Measurements from ENCODE around the gene TFB1M. TPM values are rescaled to one million over a fixed set of nuclear protein-coding genes. Genes with fewer than 3 reads are reported as not detected.

The TFB1M gene
- total and polyA plus RNA-seq, 2 donors (not counting 3 experiments of a cell fraction or from before 2014, with no cell fraction given): 12.9 to 35.5 TPM

DNA sequence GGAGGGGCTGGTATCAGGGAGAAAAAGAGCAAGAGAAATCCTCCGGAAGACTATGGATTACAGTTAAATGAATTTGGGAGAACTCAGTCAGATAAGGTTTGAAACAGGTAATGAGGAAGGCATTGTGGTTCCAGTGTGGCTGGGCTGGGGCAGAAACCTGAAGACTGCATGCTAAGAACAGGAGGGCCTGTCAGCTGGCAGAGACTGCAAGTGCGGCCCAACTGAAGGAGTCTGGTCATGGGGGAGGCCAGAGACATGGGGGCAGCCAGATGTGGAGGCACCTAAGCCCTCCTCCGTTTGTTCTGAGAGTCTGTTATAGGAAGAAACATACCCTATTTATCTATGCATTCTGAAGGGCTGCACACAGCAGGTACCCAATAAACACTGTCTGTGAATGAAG lies 16.6 kb downstream of the TFB1M start:
- BruUV-seq (replicated peaks): no TSS peak
- Histone ChIP-seq H3K36me3 (ENCODE audit: control insufficient read depth in 2 of 2, extremely low read depth in 1 of 2, insufficient read depth in 2 of 2, low read length in 2 of 2) (peaks cover 2 to 6% of the 10 kb centered on the region in 2 experiments), H3K4me3 (replicated peaks in 1 of 3; ENCODE audit: insufficient read depth in 1 of 3, low read depth in 1 of 3, low read length in 3 of 3) (no peak overlapping the region), H3K9me1 (replicated peaks; ENCODE audit: control insufficient read depth, extremely low read depth, insufficient read depth, low read length) (no peaks in the 10 kb centered on the region), H3K79me2 (ENCODE audit: control insufficient read depth, insufficient read depth, low read length) (peaks cover 2% of the 10 kb centered on the region), H3K9ac (replicated peaks; ENCODE audit: extremely low read depth, insufficient read depth, low read length) (no peak overlapping the region), H3K27me3 (ENCODE audit: control insufficient read depth in 2 of 2, insufficient read depth in 2 of 2, low read length in 2 of 2) (no peaks in the 10 kb centered on the region), H2AFZ (ENCODE audit: low read depth, low read length) (no peak overlapping the region), H4K20me1 (replicated peaks; ENCODE audit: control insufficient read depth, extremely low read depth, insufficient read depth, low read length) (no peaks in the 10 kb centered on the region), H3K9me3 (replicated peaks; ENCODE audit: control insufficient read depth, insufficient read depth, low read length) (no peaks in the 10 kb centered on the region), H3K27ac (ENCODE audit: insufficient read depth, low read depth, low read length) (no peak overlapping the region), H3K4me2 (ENCODE audit: insufficient read depth, low read length) (no peak overlapping the region), H3K4me1 (ENCODE audit: control insufficient read depth, extremely low read depth, insufficient read depth, low read length) (no peaks in the 10 kb centered on the region)
- POLR2A ChIA-PET: no interaction called here
- intact Hi-C loops (cut with micrococcal nuclease) (no loop called here), dilution Hi-C loops (cut with MboI; ENCODE audit: extremely low pct_ligation_motif_present, low sequenced_read_pairs) (no loop called here)
- no peak for DNase-seq (ENCODE audit: low read depth, low spot score)
- no peak for FAIRE-seq
- TF ChIP-seq POLR2A (IDR thresholded peaks at IDR 0.05; ENCODE audit: low read depth, low read length) (no peak), JUN (IDR thresholded peaks at IDR 0.05; ENCODE audit: borderline replicate concordance, insufficient read depth, insufficient read length, low read depth) (no peak), POLR2AphosphoS5 (IDR thresholded peaks at IDR 0.05; ENCODE audit: insufficient read depth, low read depth, low read length) (no peak), EZH2 (IDR thresholded peaks at IDR 0.05; ENCODE audit: borderline replicate concordance, low read depth, low read length, severe bottlenecking) (no peak), FOS (IDR thresholded peaks at IDR 0.05; ENCODE audit: borderline replicate concordance, insufficient read depth, low read length) (no peak), MYC (IDR thresholded peaks at IDR 0.05; ENCODE audit: low read depth, low read length) (no peak), GATA2 (IDR thresholded peaks at IDR 0.05; ENCODE audit: insufficient read depth, insufficient read length, low read depth, low read length) (no peak)
- TF ChIP-seq, protein P1, sequence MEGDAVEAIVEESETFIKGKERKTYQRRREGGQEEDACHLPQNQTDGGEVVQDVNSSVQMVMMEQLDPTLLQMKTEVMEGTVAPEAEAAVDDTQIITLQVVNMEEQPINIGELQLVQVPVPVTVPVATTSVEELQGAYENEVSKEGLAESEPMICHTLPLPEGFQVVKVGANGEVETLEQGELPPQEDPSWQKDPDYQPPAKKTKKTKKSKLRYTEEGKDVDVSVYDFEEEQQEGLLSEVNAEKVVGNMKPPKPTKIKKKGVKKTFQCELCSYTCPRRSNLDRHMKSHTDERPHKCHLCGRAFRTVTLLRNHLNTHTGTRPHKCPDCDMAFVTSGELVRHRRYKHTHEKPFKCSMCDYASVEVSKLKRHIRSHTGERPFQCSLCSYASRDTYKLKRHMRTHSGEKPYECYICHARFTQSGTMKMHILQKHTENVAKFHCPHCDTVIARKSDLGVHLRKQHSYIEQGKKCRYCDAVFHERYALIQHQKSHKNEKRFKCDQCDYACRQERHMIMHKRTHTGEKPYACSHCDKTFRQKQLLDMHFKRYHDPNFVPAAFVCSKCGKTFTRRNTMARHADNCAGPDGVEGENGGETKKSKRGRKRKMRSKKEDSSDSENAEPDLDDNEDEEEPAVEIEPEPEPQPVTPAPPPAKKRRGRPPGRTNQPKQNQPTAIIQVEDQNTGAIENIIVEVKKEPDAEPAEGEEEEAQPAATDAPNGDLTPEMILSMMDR (IDR thresholded peaks at IDR 0.05; ENCODE audit: extremely low read depth in 1 of 2, insufficient read depth in 1 of 2, low read depth in 1 of 2, low read length in 2 of 2): no peak
- TF ChIP-seq, protein P2, sequence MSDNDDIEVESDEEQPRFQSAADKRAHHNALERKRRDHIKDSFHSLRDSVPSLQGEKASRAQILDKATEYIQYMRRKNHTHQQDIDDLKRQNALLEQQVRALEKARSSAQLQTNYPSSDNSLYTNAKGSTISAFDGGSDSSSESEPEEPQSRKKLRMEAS (IDR thresholded peaks at IDR 0.05; ENCODE audit: insufficient read depth, insufficient read length): no peak
- CTCF ChIA-PET: no interaction called here

Data from endothelial cell of umbilical vein (primary cell).